K562 (cell line): Measurements from ENCODE around the gene PDHX. TPM values are rescaled to one million over a fixed set of nuclear protein-coding genes. Genes with fewer than 3 reads are reported as not detected.

Experiments
- CHAMP1 ChIP-seq: fragments of 450-650 bp; IDR thresholded peaks from 2 replicates; pipeline ENCODE4 v1.6.1; 2016; ENCODE audit warnings: mild to moderate bottlenecking
- DEAF1 ChIP-seq: fragments of 450-650 bp; formaldehyde crosslinking; IDR thresholded peaks from 2 replicates; pipeline ENCODE4 v1.4.0; 2020; ENCODE audit warnings: mild to moderate bottlenecking, moderate library complexity
- E2F6 ChIP-seq, 2 experiments: IDR thresholded peaks; 2 replicates each; pipeline ENCODE4 v1.6.1; 2011; ENCODE audit warnings: borderline replicate concordance in 1 of 2, control low read depth in 1 of 2, low read depth in 1 of 2, low read length in 1 of 2, mild to moderate bottlenecking in 1 of 2, mixed read lengths in 1 of 2, moderate library complexity in 1 of 2; ENCODE audit not compliant: insufficient read depth in 1 of 2, insufficient read length in 1 of 2, poor library complexity in 1 of 2, severe bottlenecking in 1 of 2; ENCODE audit errors: extremely low read depth in 1 of 2
- ELF2 ChIP-seq: fragments of 250-450 bp; sonication (Bioruptor Pico); IDR thresholded peaks from 2 replicates; pipeline ENCODE4 v1.5.0; 2021; ENCODE audit warnings: mild to moderate bottlenecking
- HDAC1 ChIP-seq, 2 experiments: fragments of 450-650 bp; IDR thresholded peaks; 2 replicates each; pipeline ENCODE4 v1.6.1; 2016 to 2017; ENCODE audit warnings: inconsistent platforms in 1 of 2, mild to moderate bottlenecking in 1 of 2, moderate library complexity in 1 of 2
- NR1H2 ChIP-seq: sonication (generic); formaldehyde crosslinking; IDR thresholded peaks from 2 replicates; pipeline ENCODE4 v1.4.0; 2020; ENCODE audit warnings: mild to moderate bottlenecking, missing genetic modification reagents
- PATZ1 ChIP-seq: fragments of 250-450 bp; sonication (Bioruptor Pico); IDR thresholded peaks from 2 replicates; pipeline ENCODE4 v1.5.0; 2020; ENCODE audit warnings: mild to moderate bottlenecking, borderline replicate concordance
- POLR3A ChIP-seq: IDR thresholded peaks from 2 replicates; pipeline ENCODE4 v1.6.1; 2011; ENCODE audit warnings: borderline replicate concordance, mild to moderate bottlenecking, moderate library complexity; ENCODE audit not compliant: insufficient read length, insufficient read depth; ENCODE audit errors: extremely low read depth
- RBM17 ChIP-seq: fragments of 200-400 bp; formaldehyde crosslinking; IDR thresholded peaks from 2 replicates; pipeline ENCODE4 v1.6.1; 2017; ENCODE audit warnings: low read depth, mild to moderate bottlenecking, low read length, borderline replicate concordance
- SETDB1 ChIP-seq: IDR thresholded peaks from one replicate; pipeline ENCODE4 v1.6.1; 2012; ENCODE audit warnings: low read length, control low read depth, inconsistent platforms
- TAF7 ChIP-seq: fragments of 450-650 bp; IDR thresholded peaks from 2 replicates; pipeline ENCODE4 v1.6.1; 2016; ENCODE audit warnings: missing genetic modification characterization, missing compliant biosample characterization
- THRB ChIP-seq: fragments of 450-650 bp; formaldehyde crosslinking; conservative IDR thresholded peaks from 2 replicates; pipeline ENCODE4 v1.4.0; 2022; ENCODE audit warnings: mild to moderate bottlenecking, missing genetic modification characterization
- ZBTB7A ChIP-seq: IDR thresholded peaks from 2 replicates; pipeline ENCODE4 v1.6.1; 2011; ENCODE audit warnings: low read depth, mild to moderate bottlenecking, low read length, moderate library complexity, borderline replicate concordance; ENCODE audit not compliant: control insufficient read depth
- ZC3H4 ChIP-seq: sonication (generic); formaldehyde crosslinking; IDR thresholded peaks from 2 replicates; pipeline ENCODE4 v1.9.0; 2021; ENCODE audit warnings: missing genetic modification reagents, borderline replicate concordance
- ZNF134 ChIP-seq: fragments of 250-450 bp; sonication (Bioruptor Pico); conservative IDR thresholded peaks from 2 replicates; pipeline ENCODE4 v1.4.0; 2020
- polyA plus RNA-seq, 8 experiments: library from polyadenylated mRNA; depleted of rRNA in 4 of 8; stranded (reverse) in 5 of 8; unstranded in 3 of 8; fragments of >200 nt; fragmentation: Nextera tagmentation in 2 of 8; fragmentation: Illumina TruSeq in 1 of 8; extraction: Ambion mirVana in 2 of 8; extraction: Trizol in 1 of 8; gene quantifications; 2 replicates each; pipeline versions ENCODE4 v1.2.1 to v1.2.3, GENCODE V29; 2011 to 2014; ENCODE audit warnings: inconsistent platforms in 1 of 8, missing spikeins in 1 of 8
- total RNA-seq, 7 experiments: library from RNA; depleted of rRNA in 6 of 7; stranded (reverse); fragments of >200 nt in 6 of 7; fragmentation: Illumina TruSeq in 2 of 7; extraction: Trizol in 2 of 7; gene quantifications; 2 replicates each; pipeline versions ENCODE4 v1.2.1 to v1.2.3, GENCODE V29; 2011 to 2021; ENCODE audit warnings: low replicate concordance in 1 of 7

Gene PDHX
- total and polyA plus RNA-seq, 9 of the 15 experiments (the other 6 are each of a cell fraction or from before 2014, with no cell fraction given), result 20.8 to 43.5 (median 31.2) TPM

GRCh38 chr11:34916015-34916842 is at the start of gene PDHX, which contains the start of gene APIP (continued):
- no peak for TF ChIP-seq ZC3H4 (CRISPR knock-in tag)
- peak in 1 of 2 experiments; percentile 38; a peak in 2 of 4 replicates for TF ChIP-seq HDAC1 (IDR thresholded peaks at IDR 0.05)
- TF ChIP-seq ZNF134 (CRISPR knock-in tag), result no peak
- no peak for TF ChIP-seq RBM17
- TF ChIP-seq TAF7 (tag), result peak; percentile 94
- no peak for TF ChIP-seq POLR3A
- no peak for TF ChIP-seq THRB (CRISPR knock-in tag)
- no peak for TF ChIP-seq SETDB1
- TF ChIP-seq ELF2 (CRISPR knock-in tag), result peak; percentile 44; the same call in 1 of the 2 replicates
- TF ChIP-seq CHAMP1, result no peak
- TF ChIP-seq E2F6 (IDR thresholded peaks at IDR 0.05; ENCODE audit: borderline replicate concordance in 1 of 2, extremely low read depth in 1 of 2, insufficient read depth in 1 of 2, insufficient read length in 1 of 2, low read depth in 1 of 2, low read length in 1 of 2, poor library complexity in 1 of 2, severe bottlenecking in 1 of 2), result peak in 1 of 2 experiments; percentile 50
- TF ChIP-seq ZBTB7A, result peak; percentile 60; the same call in 1 of the 2 replicates
- TF ChIP-seq DEAF1, result no peak
- peak; percentile 14 for TF ChIP-seq NR1H2 (CRISPR knock-in tag)
- no peak for TF ChIP-seq PATZ1 (CRISPR knock-in tag)
